HPDE6-E6E7 (cell line): ENCODE data around the gene SDC4.
A peak's percentile ranks its signal among the peaks of the same experiment; 100 is the strongest.

Source experiments
- DNase-seq: peaks from one replicate; pipeline ENCODE4 v3.0.0; 2011; ENCODE audit warnings: missing footprints; ENCODE audit errors: extremely low spot score

The SDC4 gene

DNA sequence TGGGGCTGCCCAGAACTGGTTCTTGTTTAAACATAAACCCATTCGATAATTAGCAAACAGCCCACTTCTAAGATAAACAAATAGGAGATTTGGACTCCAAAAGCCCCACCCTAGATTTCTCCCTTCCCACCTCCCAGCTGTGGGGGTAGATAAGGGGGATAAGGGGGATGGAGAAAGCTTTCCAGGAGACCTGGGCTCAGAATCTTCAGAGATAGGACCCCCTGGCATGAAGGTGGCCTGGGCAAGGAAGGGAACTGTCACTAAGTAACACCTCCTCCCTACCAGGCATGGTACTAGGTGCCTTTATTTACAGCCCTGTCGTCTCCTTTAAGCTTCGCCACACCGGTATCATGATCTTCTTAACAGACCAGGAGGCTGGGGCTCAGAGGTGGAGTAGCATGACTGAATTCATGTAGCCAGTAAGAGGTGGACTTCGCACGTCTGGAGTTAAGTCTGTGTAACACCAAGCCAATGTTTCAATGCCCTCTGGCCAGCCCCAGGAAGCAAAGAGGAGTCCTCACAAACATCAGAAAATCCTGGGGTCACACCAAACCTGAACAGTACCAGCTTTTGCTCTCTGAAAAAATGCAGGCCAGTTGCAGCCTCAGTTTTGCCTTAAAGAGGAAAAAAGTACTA lies 4.6 kb downstream of the SDC4 start:
- no peak for DNase-seq

GRCh38 chr20:45342855-45343531 lies 5.2 kb downstream of the SDC4 start:
- no peak for DNase-seq

- peak; percentile 49 for DNase-seq
Observed at GRCh38 chr20:45341939-45342854, 6.0 kb downstream of the SDC4 start.

DNA sequence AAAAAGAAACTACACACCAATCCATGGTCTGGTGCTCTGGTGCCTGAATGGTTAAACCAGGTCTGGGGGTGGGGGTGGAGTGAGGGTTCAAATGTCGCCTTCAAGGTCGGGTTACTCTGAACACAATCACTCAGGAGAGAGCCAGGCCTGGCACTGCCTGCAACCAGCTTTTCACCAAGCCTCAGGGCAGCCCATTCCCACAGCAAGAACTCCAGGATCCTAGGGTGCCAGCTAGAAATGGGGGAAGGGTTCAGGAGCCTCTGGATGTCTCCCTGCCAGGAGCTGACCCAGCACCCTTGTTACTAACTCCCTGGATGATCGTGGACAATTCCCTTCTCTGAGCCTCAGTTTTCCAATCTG lies 6.7 kb downstream of the SDC4 start:
- no peak for DNase-seq

DNA sequence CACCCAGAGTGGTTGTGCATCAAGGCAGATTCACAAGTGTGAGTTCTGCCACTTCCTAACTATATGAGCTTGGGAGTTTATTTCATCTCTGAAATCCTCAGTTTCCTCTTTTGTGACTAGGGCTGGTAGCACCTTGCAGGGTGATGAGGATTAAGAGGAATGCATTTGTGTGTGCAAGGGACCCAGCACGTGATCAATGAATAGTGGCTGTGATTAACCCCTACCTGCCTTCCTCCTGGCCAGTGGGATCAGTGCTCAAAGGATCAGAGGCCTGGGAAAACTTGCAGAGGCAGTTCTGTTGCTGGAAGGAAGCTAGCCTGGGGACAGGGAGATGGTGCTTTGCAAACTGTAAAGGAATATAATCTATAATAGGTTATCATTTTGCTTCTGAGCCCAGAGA lies 7.3 kb downstream of the SDC4 start:
- DNase-seq = no peak

- DNase-seq = no peak
Observed at GRCh38 chr20:45340236-45340847, 7.9 kb downstream of the SDC4 start.

DNA sequence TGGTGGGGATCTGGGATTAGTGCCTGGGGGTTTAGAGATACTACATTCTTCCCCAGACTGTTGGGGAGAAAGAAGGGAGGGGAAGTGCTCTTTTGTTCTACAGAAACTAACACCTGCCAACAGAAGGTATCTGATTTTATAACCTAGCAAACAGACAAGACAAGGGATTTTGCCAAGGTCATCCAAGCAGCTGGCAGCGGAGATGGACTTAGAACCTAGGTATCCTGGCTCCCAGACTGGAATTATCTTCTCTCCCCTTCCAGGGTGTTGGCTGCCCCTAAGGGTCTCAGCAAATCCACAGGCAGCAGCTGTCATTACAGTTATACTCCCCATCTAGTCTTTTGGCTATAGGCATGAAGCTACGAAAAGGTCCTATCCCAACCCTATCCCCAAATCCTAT lies 8.4 kb downstream of the SDC4 start:
- no peak for DNase-seq

DNA sequence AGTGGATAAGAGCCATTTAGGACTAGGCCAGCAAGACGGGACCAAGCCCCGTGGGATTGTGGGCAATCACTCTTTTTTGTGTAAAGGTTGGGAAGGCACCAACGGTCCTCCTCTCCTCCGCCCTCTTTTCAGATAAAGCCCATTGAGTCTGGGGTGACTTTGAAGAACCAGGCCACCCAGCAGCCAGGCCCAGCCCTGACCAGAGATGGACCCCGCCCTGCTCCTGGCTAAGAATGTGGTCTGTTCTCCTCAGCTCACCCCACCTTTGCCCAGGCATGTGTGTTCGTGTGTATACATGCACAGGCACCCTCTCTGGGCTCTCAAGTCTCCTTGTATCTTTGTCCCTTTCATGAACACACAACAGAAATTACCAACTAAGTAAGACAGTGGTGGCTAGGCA lies 9.1 kb downstream of the SDC4 start:
- peak; percentile 86 for DNase-seq

DNA sequence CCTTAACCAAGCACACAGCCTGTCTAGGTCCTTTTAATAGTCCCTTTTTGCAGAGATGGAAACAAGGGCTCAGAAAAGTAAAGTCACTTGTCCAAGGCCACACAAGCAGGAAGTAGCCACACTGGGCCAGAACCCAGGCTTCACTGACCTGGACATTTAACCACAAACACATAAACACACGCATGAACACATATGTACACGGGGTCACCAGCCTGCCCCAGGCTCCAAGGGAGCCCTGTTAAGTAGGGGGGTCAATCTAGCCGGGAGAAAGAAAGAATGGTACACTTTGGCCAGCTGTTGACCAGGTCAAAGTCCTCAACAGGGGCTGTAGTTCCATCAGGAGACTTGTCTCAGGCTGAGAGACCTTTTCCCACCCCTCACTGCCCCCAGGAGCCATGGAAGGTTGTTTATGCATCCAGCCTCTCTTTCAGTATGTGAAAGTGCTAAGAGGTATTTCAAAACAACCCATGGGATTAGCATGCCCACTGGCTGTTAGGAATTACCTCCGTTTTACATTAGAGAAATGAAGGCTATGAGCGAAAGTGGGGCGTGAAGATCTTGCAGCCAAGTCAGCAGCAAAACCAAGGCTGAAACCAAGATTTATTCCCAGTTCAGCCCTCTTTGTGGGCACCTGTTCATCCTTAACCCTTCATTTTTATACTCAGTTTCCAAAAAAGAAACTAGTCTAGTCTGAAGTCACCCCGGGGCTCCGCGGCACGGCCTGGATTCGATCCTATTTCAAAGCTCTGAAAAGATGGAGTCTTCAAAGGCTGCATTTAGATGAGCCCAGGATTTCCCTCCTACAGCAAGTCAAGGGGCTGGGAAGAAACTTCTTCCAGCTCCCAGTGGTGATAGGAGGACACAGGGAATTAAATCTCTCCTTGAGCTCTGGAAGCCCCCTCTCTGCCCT lies 9.8 kb downstream of the SDC4 start:
- DNase-seq = no peak

DNA sequence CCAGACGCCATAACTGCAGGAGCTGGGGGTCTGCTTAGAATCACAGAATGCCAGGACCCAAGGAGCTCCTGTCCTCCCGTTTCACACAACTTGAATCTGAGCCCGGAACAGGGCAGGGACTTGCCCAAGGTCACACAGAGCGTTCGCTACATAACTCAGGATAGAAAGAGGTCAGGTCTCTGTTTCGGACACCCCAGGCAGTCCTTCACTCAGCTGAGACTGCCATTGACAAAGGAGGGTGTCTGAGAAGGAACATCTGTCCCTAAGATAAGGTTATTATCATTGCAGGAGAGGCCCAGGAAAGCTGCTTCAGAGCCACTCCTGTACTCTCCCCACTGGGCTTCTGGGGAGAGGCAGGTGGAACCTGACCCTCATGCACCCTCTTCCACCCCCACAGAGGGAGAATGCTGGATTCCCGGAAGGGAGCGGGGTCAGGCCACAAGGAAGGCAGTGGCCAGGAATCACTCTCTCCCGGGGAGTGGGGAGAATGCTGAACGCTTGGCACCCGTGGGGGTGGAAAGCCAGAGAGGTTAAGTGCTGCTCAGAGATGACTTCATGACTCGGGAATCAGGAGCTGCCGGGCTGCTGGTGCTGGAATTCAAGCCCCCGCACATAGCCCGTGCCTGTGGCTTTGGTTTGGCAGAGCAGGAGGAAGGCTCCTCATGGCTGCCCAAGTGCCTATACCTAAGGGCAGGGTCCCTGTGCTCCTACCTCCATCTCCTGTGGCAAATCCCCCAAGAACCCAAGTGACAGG lies 10.7 kb downstream of the SDC4 start:
- no peak for DNase-seq

DNA sequence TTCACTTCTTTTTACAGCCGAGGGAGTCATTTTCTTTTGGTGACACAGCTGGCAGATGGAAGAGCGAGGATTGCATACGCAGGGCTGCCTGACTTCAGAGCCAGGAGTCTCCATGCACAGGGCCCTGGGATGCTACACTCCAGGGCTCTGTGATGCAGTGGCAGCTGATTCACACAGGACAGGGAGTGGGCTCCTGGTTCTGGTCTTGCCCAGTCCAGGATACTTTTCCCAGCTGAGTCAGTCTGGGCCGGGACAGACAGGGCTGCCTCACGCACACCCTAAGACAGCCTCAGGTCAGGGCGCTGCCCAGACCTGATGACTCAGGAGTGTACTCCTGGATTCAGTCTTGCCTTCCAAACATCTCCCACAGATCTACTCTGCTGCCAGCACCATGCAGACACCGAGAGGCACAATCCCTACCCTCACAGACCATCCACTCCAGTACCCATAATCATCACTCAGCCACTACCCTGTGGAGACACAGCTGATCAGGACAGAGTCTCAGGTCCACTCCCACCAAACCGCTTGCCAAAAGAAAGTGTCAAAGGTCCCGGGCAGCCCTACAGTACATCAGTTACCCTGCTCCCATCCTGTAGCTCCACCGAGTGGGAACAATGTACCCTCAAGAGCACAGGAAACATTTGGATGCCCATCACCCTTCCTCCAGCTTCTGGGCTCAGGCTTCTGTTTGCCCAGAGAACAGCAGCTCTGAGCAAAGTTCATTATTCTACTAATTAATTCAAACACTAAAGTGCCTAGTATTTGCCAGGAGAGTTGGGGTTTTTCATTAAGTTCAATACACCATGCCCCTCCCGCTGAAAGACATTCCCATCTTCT lies 11.5 kb downstream of the SDC4 start:
- DNase-seq = peak; percentile 99

DNA sequence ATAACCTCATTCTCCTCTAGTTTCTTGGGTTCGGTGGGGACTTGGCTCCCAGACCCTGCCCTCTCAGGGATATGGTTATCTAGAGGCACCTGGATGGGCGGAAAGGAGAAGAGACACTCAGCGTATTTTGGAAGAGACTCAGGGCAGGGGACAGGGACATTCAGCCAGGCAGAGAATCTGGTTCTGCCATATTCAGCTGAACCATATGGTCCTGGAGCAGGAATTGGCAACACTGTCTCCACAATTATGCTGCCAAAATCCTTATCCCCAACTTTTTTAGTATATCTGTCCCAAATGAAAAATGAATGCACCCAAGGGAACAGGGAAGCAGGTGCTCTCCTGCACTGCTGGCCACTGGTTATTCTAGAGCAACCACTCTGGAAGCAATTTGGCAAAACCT lies 17.7 kb downstream of the SDC4 start:
- DNase-seq = no peak

GRCh38 chr20:45329497-45330319 lies 18.5 kb downstream of the SDC4 start:
- DNase-seq = no peak

DNA sequence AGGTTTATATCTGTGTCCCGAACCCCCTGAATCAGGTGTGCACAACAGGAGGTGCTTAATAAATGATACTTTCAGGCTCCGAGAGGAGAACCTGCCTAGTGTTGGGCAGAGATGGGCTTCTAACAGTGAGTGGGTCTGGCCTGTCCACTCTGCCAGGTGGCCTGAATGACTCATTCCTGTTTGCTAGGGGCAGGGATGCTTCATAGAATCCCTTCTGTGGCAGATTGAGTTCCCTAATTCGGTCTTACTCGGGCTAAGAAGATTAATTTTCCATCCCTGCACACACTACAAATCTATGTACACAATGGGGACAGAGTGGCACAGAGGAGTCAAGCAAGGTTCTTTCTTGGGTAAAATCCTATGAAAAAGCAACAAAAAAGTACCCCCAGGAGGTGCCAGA lies 19.8 kb downstream of the SDC4 start:
- DNase-seq = no peak

DNA sequence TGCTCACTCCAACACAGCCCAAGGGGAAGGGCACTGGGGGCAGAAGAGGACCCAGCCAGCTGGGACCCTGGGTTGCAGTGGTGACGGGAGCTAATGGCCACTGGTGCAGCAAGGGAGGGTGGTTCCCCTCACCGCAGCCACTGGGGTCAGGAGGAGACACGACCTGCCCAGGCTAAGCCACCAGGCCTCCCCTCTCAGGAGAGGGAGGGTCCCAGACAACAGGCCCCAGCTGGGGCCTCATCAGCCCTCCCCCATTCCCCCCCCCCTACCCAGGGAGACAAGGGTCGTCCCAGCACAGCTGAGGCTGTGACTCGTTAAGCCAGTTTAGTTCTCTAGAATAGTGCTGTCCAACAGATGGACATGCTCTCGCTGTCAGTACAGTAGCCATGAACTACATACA lies 22.9 kb downstream of the SDC4 start:
- DNase-seq = no peak

GRCh38 chr20:45323731-45324130 lies 24.5 kb downstream of the SDC4 start:
- DNase-seq = no peak

- peak; percentile 89 for DNase-seq
Observed at GRCh38 chr20:45322952-45323383, 25.3 kb downstream of the SDC4 start.

DNA sequence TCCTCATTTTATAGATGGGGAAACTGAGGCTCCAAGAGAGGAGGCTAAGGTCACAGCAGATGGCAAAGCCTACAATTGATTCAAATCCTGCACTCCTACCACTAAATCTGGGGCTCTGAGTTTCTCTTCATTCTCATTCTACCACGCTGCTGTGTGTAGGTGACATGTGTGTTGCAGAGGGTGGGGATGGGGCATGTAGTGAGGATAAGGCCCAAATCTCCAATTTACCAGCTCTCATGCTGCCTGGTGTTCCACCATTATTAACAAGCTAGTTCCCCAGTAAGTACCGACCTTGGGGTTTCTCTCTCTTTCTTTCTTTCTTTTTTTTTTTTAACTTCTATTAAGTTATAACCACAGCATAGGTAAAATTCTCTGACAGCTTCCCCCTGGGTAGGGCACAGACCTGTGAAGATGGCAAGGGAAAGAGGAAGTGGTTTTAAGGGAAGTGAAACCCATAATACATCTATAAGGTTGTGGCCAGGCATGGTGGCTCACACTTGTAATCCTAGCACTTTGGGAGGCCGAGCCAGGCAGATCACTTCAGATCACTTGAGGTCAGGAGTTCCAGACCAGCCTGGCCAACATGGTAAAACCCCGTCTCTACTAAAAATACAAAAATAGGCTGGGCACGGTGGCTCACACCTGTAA lies 27.2 kb downstream of the SDC4 start:
- DNase-seq = no peak
